A549 (cell line): ENCODE measurements around the gene GNAS-AS1. TPM values are rescaled to one million over a fixed set of nuclear protein-coding genes. Genes with fewer than 3 reads are reported as not detected.

Experiments used
- ATAC-seq, 2 experiments: fragments of 200-7000 bp in 1 of 2; fragments of >200 bp in 1 of 2; cut with Nextera tagmentation in 1 of 2; cut with Tn5 transposase in 1 of 2; 3 replicates each; pipeline versions ENCODE4 v1.8.0 to v1.9.1; 2018 to 2020; ENCODE audit warnings: mild to moderate bottlenecking in 1 of 2, moderate library complexity in 1 of 2
- CTCF ChIA-PET: fragments of 300-600 bp; sonication (Branson Sonifier 250); formaldehyde crosslinking; extraction: SDS; loops from one replicate; lab custom pipeline; 2021; ENCODE audit warnings: antibody characterized with exemption, inconsistent platforms; lab: Yijun Ruan, JAX
- POLR2A ChIA-PET: fragments of 350-600 bp; formaldehyde crosslinking; extraction: SDS; loops from one replicate; lab custom pipeline; 2021; ENCODE audit warnings: antibody characterized with exemption, inconsistent platforms; lab: Yijun Ruan, JAX
- DNase-seq, 2 experiments: peaks; one replicate each; pipeline versions ENCODE4 v3.0.0 to v3.0.0-alpha.2; 2011 to 2016; ENCODE audit warnings: low read depth in 1 of 2, low spot score in 1 of 2
- FAIRE-seq: peaks from 2 replicates; lab custom pipeline; 2011; peaks lifted over from hg19 to GRCh38; lab: Jason Lieb, UNC
- H3K27ac ChIP-seq, 2 experiments: fragments of >200 bp; sonication (Bioruptor Twin); formaldehyde crosslinking; 3 replicates each; pipeline ENCODE4 v1.5.1; 2016 to 2017
- H3K4me1 ChIP-seq: fragments of >200 bp; sonication (Bioruptor Twin); formaldehyde crosslinking; 3 replicates; pipeline ENCODE4 v1.6.1; 2016
- H3K4me2 ChIP-seq: fragments of >200 bp; sonication (Bioruptor Twin); formaldehyde crosslinking; 3 replicates; pipeline ENCODE4 v1.6.1; 2016
- H3K4me3 ChIP-seq: fragments of >200 bp; sonication (Bioruptor Twin); formaldehyde crosslinking; 3 replicates; pipeline ENCODE4 v1.5.1; 2016
- H3K9me3 ChIP-seq: fragments of >200 bp; sonication (Bioruptor Twin); formaldehyde crosslinking; 3 replicates; pipeline ENCODE4 v1.6.1; 2016
- ATOH8 ChIP-seq: fragments of 250-450 bp; sonication (Bioruptor Pico); IDR thresholded peaks from 2 replicates; pipeline ENCODE4 v1.5.0; 2020; ENCODE audit warnings: low read depth, mild to moderate bottlenecking, moderate library complexity
- CTCF ChIP-seq: fragments of >200 bp; sonication (Bioruptor Twin); formaldehyde crosslinking; IDR thresholded peaks from 3 replicates; pipeline ENCODE4 v1.5.1; 2016
- EP300 ChIP-seq, 2 experiments: fragments of >200 bp; sonication (Bioruptor Twin); formaldehyde crosslinking; IDR thresholded peaks; 2 replicates in 1 of 2; 3 replicates in 1 of 2; pipeline ENCODE4 v1.6.1; 2016 to 2017
- FOSB ChIP-seq: fragments of 250-450 bp; sonication (Bioruptor Pico); IDR thresholded peaks from 2 replicates; pipeline ENCODE4 v1.5.0; 2020; ENCODE audit warnings: mild to moderate bottlenecking, moderate library complexity
- FOSL2 ChIP-seq, 2 experiments: fragments of 450-650 bp in 1 of 2; fragments of >200 bp in 1 of 2; sonication (Bioruptor Twin) in 1 of 2; formaldehyde crosslinking; IDR thresholded peaks; 2 replicates each; pipeline versions ENCODE4 v1.5.0 to v1.6.1; 2016 to 2020; ENCODE audit warnings: mild to moderate bottlenecking in 1 of 2, moderate library complexity in 1 of 2
- HDAC2 ChIP-seq: fragments of 200-600 bp; sonication (generic); IDR thresholded peaks from 2 replicates; pipeline ENCODE4 v1.6.1; 2016
- JUN ChIP-seq, 2 experiments: fragments of >200 bp; sonication (Bioruptor Twin); formaldehyde crosslinking; IDR thresholded peaks; 2 replicates in 1 of 2; 3 replicates in 1 of 2; pipeline ENCODE4 v1.6.1; 2016 to 2017
- KDM5A ChIP-seq: fragments of 200-600 bp; sonication (generic); IDR thresholded peaks from 2 replicates; pipeline ENCODE4 v1.6.1; 2016; ENCODE audit warnings: antibody characterized with exemption, mild to moderate bottlenecking
- MAZ ChIP-seq: fragments of 150-350 bp; IDR thresholded peaks from 2 replicates; pipeline ENCODE4 v1.6.1; 2014; ENCODE audit warnings: antibody characterized with exemption, low read depth, low read length, borderline replicate concordance
- NFE2L2 ChIP-seq: fragments of 150-350 bp; conservative IDR thresholded peaks from 2 replicates; pipeline ENCODE4 v1.6.1; 2014; ENCODE audit warnings: low read length
- NR3C1 ChIP-seq: fragments of >200 bp; sonication (Bioruptor Twin); formaldehyde crosslinking; IDR thresholded peaks from 3 replicates; pipeline ENCODE4 v1.6.1; 2017
- POLR2AphosphoS2 ChIP-seq: conservative IDR thresholded peaks from 2 replicates; pipeline ENCODE4 v1.6.1; 2012; ENCODE audit warnings: low read length, improper control_type of control experiment, inconsistent platforms
- REST ChIP-seq: fragments of 200-600 bp; sonication (generic); IDR thresholded peaks from 2 replicates; pipeline ENCODE4 v1.6.1; 2016; ENCODE audit warnings: antibody characterized with exemption, mild to moderate bottlenecking, moderate library complexity
- TP53 ChIP-seq: fragments of 250-450 bp; sonication (Bioruptor Pico); IDR thresholded peaks from 2 replicates; pipeline ENCODE4 v1.5.0; 2021; ENCODE audit warnings: mild to moderate bottlenecking, moderate library complexity
- WGBS: methylation state at CpG from one replicate; pipeline ENCODE4 v1.1.6; 2017; ENCODE audit errors: missing lambda C conversion rate; 5-methylcytosine and 5-hydroxymethylcytosine counted together
- polyA plus RNA-seq, 4 experiments: library from polyadenylated mRNA; depleted of rRNA in 3 of 4; stranded (reverse); fragments of >200 nt; fragmentation: RNase III in 1 of 4; extraction: RNeasy Plus Mini Kit Qiagen cat#74134 plus additional on column Dnase treatment in 1 of 4; gene quantifications; 2 replicates in 3 of 4; 3 replicates in 1 of 4; pipeline ENCODE4 v1.2.3, GENCODE V29; 2011 to 2017

GNAS-AS1 gene
- polyA plus RNA-seq, 2 of the 4 experiments (the other 2 are of a cell fraction) = not detected

- CTCF ChIA-PET = interaction anchor here (0.6 to 1.3 kb wide), 2 partner anchors 44 to 267 kb away, joined by 3 read pairs; no protein-coding TSS in a partner anchor
These were observed 54.8 kb downstream of the GNAS-AS1 start for GRCh38 chr20:58795923-58796245.

GRCh38 chr20:58795181-58795922 lies 55.4 kb downstream of the GNAS-AS1 start:
- no peaks in the 10 kb centered on the region for H3K4me1 ChIP-seq
- no peak for ATAC-seq
- H3K4me2 ChIP-seq = no peak overlapping the region
- TF ChIP-seq ATOH8 = no peak
- no peak for TF ChIP-seq MAZ
- no peak for TF ChIP-seq TP53 (CRISPR knock-in tag)
- no peak for TF ChIP-seq FOSB (CRISPR knock-in tag)
- TF ChIP-seq FOSL2 (IDR thresholded peaks at IDR 0.05) = no peak
- TF ChIP-seq FOSL2 (CRISPR knock-in tag; IDR thresholded peaks at IDR 0.05) = no peak
- TF ChIP-seq KDM5A = no peak
- no peak for TF ChIP-seq NR3C1
- 71% methylated on average over 20 of the region's 20 CpGs for WGBS
- POLR2A ChIA-PET = no interaction called here
- no peak overlapping the region for H3K4me3 ChIP-seq
- CTCF ChIA-PET = interaction anchor here (0.6 kb wide), 1 partner anchor 266 kb away, joined by 3 read pairs; no protein-coding TSS in a partner anchor
- DNase-seq = no peak
- H3K27ac ChIP-seq = no peak overlapping the region
- FAIRE-seq = no peak
- H3K9me3 ChIP-seq = no peaks in the 10 kb centered on the region

More at GRCh38 chr20:58795923-58796245, 54.8 kb downstream of the GNAS-AS1 start:
- H3K4me2 ChIP-seq = no peak overlapping the region
- 68% methylated on average over 6 of the region's 6 CpGs for WGBS
- DNase-seq (no peak), ATAC-seq (no peak), FAIRE-seq (no peak)
- no peaks in the 10 kb centered on the region for H3K4me1 ChIP-seq
- TF ChIP-seq REST = no peak
- TF ChIP-seq HDAC2 = no peak
- TF ChIP-seq CTCF = no peak
- TF ChIP-seq JUN (IDR thresholded peaks at IDR 0.05) = no peak
- no peak for TF ChIP-seq NFE2L2
- TF ChIP-seq EP300 (IDR thresholded peaks at IDR 0.05) = no peak
- no peak for TF ChIP-seq POLR2AphosphoS2
- no peak for TF ChIP-seq ATOH8
- H3K9me3 ChIP-seq = no peaks in the 10 kb centered on the region
- POLR2A ChIA-PET = no interaction called here
- no peak overlapping the region for H3K4me3 ChIP-seq
- no peak overlapping the region for H3K27ac ChIP-seq
